DMS 273 treated with DMSO at 0.1 percent for 48 hours (cell line): Measurements from ENCODE around the gene AGER.

Experiments
- DNase-seq: peaks from one replicate; lab custom pipeline; 2025; lab: John Stamatoyannopoulos, UW

The AGER gene

DNA sequence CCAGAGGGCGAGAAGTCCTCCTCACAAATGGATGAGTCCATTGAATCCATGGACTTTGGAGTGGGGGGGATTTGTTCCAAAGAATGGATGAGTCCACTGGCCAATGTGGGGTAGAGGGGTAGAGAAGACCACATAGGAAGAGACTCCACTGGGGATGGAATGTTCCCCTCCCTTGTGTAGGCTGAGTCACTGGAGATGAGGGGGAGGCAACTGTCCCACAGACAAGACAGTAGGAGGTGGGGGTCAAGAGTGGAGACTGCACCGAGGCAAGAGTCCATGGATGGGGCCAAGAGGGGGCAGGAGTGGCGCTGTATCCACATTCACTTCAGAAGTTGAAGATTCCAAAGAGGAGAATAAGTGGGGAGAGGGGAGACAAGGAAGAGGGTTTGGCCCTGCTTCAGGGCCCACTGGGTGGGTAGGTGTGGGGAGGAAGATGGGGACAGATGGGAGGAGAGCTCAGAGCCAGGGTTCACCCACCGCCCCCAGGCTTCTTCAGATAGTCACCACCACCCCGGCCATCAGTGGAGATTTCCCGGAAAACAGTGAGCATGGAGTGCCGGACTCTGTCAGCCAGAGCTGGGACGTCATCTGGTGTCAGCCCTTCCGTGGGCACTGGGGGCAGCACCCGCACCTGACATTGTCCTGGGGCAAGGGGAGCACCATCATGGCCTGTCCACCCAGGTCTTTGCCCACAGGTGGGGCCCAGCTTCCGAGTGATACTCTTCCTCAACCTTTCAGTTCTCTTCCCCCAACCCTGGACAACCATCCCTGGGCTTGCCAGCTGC is 15.1 kb downstream of the AGER start:
- DNase-seq, result no peak

DNA sequence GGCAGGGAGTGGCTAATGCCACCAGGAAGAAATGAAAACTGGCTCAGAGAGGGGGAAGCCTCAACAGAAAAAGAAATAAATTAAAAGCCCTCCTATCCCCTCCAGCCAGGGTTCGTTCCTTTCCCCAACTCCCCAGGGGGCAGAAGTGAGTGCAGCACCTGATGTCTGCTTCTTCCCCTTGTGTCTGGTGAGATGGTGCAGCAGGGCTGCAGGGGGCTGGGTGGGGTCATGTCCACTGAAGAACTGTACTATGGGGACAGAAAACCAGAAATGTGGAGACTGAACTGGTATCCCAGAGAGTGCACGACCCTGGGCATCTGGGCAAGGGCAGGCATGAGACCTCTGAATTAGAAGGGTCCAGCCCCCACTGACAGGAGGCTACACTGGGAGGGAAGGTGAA is 15.7 kb downstream of the AGER start:
- no peak for DNase-seq

DNA sequence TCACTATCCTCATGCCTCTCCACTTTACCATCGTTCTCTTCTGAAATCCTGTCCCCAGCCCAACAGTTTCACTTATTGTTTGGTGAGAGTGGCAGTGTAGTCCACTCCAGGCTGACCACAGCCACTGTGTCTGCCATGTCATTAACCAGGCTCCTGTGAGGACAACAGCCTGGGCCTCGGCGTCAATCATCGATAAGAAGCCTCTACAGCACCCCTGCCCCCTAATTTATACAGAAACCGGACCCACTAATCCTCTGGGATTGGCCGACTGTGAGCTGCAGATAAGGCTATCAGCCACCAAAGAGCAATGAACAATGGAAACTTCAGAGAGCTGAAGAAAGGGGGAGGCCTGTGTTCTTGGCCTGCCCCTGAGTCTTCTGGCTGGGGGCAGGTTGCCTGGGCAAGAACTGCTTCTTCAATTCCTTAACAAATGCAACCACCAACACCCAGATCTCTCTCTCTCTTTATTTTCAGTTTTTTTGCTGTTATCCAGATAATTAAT is 16.2 kb downstream of the AGER start:
- DNase-seq, result no peak

DNA sequence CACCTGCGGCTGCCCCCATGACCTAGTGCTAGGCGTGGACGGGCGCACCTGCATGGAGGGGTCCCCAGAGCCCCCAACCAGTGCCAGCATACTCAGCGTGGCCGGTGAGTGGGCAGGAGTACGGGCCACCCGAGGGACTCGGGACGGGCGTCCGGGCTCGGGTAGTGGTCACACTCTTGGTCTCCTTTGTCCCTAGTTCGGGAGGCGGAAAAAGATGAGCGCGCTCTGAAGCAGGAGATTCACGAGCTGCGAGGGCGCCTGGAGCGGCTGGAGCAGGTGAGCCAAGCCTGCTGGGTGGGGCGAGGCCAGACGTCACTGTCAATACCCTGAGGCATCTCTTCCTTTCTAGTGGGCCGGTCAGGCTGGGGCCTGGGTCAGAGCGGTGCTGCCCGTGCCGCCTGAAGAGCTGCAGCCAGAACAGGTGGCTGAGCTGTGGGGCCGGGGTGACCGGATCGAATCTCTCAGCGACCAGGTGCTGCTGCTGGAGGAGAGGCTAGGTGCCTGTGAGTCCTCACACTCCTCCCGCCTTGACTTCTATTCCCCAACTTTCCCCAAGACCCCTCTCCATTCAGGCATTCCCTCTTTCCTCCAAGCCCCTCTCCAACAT is 16.8 kb downstream of the AGER start:
- no peak for DNase-seq

DNA sequence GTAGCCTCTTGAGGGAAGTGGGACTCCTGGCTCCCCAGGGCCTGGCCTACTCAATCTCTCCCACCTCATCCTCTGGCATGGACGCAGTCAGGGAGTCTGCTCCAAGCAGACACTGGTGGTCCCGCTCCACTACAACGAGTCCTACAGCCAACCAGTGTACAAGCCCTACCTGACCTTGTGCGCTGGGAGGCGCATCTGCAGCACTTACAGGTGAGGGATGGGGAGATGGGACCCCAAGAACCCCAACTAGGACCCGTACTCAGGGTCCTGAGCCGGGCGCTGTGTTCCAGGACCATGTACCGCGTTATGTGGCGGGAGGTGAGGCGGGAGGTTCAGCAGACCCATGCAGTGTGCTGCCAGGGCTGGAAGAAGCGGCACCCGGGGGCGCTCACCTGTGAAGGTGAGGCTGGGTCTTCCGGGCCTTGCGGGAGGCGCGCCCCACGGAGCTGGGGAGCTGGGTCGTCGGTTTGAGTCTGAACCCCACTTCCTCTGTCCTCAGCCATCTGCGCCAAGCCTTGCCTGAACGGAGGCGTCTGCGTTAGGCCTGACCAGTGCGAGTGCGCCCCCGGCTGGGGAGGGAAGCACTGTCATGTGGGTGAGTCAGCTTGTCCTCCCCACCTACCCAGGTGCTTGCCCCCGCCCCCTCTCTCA is 17.5 kb downstream of the AGER start:
- no peak for DNase-seq

DNA sequence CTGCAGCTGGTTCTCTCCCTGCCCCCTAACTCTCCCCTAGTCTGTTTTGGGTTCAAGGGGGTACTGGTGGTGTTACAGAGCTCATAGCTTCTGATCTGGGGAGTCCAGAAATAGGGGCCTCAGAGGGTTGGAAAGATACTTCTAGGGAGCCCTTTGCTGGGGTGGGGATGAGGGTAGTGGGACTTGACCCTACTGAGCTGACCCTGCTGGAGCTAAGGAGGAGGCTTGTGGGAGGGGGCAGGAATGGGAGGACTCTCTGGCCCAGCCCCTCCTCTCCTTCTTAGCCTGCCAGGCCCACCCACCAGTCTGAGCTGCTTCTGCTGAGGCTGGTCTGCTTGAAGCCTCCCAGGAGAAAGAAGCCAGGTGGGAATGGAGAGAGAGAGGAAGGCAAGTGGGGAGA is 19.8 kb downstream of the AGER start, which contains the start of gene EGFL8:
Gene EGFL8, plus strand, starts transcription at position 301 of the 400 bp plus-strand sequence. CDS start 1,571 bp downstream, outside the sequence.
- DNase-seq, result no peak

DNA sequence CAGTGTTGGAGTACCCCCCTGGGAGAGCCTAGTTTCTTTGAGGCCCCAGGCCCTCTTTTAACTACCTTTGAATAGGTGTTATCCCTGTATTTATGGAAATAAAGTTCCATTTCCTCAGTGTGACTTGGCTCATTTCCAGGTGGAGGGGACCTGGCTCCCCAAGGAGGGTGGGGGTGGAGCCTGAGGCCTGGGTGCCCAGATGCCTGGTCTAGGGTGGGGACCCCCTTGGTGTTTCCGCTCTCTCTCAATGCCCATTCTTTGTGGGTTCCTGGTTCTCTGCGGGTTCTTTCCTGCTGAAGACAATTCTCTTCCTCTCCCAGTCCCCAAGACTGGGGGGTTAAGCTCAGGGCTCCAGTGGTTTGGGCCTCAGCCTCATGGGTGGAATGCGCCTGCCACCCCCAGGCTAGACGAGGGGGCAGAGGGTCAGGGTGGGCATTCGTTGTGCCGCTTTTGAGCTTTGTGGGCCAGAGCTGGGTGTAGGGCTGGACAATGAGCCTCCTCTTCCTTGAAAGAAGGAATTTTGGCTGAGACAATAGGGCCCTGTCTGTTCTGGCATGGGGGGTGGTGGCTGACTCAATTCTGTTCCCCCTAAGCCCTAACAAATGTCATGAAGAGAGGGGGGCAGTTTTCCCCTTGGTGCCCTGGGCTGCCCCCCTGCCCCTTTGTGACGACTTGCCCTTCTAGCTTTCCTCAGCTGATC is 20.3 kb downstream of the AGER start:
- DNase-seq, result no peak

DNA sequence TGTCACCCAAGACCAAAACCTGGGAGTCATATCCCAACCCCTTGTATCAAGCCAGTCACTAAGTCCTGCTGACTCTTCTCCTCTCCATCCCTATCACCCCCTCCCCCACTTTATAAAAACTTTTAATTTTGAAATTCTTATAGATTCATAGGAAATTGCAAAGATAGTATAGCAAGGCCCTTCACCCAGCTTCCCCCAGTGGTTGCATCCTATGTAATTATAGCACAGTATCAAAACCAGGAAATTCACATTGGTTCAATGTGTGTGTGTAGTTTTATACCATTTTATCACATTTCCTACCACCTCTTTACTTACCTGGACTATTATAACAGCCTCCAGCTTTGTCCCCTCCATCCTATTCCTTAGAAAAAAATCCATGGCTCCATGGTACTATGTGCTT is 26.0 kb downstream of the AGER start:
- DNase-seq, result no peak

DNA sequence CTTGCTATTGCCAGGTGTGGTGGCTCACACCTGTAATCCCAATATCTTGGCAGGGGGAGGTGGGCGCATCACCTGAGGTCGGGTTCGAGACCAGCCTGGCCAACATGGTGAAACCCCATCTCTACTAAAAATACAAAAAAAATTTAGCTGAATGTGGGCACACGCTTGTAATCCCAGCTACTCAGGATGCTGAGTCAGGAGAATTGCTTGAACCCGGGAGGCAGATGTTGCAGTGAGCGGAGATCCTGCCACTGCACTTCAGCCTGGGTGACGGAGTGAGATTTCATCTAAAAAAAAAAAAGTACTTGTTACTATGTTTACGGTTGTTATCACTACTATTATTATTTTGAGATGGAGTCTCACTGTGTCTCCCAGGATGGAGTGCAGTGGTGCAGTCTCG is 27.2 kb downstream of the AGER start:
- no peak for DNase-seq

DNA sequence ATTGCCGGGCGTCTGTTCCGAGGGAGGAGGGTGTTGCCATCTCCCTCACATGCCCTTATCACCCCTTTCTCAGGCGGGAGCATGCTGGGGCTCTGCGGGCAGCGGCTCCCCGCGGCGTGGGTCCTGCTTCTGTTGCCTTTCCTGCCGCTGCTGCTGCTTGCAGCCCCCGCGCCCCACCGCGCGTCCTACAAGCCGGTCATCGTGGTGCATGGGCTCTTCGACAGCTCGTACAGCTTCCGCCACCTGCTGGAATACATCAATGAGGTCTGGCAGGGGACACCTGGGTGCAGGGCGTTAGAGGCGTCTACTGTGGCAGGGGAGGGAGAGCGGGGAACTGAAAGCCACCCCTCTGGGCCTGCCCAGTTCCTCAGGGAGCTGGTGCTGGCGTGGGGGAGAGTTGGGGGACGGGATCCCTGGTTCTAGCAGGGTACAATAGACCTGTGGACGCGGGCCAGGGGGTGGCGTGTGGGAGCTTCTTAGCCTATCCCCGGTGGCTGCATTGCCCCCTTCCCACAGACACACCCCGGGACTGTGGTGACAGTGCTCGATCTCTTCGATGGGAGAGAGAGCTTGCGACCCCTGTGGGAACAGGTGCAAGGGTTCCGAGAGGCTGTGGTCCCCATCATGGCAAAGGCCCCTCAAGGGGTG is 29.4 kb downstream of the AGER start:
- DNase-seq, result peak; percentile 21

DNA sequence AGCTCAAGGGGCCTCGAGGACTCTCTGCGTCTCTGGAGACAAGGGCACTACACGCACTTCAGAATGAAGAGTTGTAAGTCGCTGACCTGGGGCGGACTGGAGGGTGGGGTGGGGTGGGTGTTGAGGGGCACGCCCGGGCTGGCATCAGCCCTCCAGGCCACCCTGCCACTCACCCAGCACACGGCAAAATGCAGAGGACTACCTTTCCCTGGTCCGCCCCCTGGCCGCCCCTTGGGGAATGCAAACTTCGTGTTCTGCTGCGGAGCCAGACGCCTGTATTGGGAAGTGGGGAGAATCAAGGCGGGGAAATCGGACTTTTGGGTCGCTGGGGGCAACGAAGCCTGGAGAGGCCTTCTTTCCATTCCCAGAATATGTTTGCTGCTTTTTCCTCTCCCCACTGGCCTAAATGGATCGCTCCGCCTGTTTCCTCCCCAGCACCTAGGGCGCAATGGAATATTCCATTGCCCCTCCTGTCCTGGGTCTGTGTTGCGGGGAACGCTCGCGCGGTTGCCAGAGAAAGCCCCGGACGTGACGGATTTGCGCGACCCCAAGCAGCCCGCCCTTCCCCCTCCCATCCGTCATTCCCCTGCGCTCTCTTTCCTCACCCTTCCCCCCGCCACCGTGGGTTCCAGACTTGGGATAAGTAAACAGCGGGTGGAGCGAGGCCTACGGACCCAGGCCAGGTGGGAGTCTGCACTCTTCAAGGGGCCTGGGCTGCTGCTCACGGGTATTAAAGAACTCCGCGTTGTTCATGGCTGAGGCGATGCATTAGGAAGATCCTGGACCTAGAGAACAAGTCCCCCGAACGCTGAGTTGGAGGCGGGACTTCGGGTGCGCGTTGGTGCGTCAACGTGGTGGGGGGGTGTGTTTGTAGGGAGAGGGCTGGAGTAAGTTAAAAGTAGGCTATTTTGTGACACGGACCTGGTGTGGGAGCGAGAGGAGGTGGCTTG is 30.2 kb downstream of the AGER start, which contains the start of gene PPT2:
Gene PPT2, plus strand, starts transcription at position 578 of the 950 bp plus-strand sequence. CDS start 454 bp downstream, outside the sequence.
- DNase-seq, result peak; percentile 85

DNA sequence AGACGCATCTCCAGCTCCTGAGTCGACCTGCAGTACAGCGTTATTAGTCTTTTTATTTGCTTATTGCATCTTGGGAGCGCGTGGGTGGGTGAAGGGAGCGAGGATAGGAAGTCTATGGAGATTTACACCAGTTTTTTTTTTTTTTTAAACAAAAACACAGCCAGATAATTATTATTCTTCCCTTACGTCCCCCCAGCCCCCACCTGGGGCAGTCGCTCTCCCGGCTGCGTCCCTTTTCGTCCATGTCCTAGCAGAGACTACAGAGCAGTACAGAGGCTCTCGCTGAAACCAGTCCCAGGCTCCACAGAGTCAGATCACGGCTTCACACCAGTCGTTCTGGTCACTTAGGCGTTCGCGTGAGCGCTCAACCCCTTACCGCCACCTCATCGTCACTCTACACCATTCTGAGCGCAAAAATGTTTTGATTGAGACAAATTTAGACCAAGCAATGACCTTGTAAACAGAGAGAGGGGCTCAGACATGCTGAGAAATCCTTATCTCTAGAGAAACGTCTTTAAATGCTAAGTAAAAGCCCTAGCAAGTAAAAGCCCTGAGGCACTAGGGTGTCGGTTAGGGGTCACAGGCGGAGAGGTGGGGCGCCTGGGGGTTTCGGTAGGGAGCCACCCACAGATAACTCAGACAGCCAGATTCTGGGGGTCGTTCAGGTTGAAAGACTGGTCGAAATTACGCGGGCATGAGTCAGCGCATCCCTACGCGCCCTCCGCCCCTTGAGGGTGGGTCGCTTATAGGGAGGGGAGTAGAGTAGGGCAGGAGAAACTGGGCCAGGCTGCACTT is 31.1 kb downstream of the AGER start:
- no peak for DNase-seq

DNA sequence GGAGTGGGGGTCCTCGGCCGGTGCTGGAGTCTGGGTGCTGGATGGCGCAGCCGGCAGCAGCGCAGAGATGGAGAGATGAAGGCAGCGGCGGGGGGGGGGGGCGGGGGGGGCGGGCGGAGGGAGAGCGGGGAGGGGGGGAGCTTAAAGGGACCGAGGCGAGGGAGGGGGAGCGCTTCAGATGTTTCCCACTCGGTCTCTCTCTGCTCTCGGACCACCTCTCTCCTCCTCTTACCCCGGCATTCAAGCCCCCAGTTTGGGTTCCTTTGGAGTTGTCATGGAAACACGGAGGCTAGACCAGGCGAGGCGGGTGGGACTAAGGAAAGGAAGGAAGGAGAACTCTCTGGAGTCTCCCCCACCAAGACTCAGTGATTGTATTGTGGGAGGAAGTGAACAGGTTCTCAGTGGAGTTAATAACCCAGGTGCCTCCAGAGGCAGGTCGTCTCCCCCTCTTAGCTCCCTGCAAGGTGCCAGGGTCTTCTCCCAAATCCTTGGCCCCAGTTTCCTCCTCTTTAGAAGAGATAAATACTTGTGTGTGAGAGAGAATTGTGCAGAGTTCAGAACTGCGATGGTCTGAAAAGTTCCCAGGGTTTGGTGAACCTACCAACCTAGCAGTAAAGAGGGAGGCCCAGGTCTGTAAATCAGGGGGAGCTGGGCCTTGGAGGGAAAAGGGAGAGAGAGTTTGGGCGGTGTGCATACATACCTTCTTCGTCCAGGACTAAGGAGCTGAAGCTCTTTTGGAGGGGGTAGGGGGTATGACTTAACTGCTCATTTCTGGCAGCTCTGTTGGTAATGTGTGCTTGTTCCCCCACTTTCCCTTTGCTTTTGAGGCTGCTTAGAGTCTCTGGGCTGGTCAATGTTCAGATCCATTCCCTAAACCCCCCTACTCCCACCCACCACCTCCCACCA is 31.9 kb downstream of the AGER start, which contains the start of gene PRRT1:
Gene PRRT1, minus strand, starts transcription at position 77 of the 906 bp plus-strand sequence. CDS start 112 bp downstream, outside the sequence.
- no peak for DNase-seq

DNA sequence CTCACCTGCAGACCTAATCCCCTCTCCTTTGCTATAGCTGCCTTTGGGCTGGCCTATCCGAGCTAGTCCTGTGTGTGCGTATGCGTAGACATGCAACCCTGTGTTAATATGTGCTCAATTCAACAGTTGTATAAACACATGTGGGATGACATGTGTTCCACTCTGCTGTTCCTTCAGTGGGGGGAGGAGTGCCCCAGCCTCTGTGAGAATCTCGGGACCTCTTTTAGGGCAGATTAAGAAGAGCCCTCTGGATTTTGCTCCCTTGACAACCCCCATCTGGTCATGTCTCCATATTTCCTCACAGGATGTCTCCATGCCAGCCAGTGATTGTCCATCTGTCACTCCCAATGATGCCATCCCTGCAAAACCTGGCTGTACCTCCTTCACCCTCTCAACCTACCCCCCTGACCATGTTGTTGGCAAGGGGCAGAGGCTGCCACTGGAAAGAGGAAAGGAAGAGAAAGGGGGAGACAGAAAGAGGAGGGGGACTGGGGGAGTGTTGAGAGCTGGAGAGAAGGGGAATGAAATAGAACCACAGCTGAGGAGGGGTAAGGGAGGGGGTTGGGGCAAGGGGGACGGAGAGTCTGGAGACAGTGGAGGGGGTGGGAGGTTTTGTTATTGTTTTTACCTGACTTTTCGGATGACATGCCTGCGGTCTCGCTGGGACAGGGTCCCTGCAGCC is 32.7 kb downstream of the AGER start:
- DNase-seq, result peak; percentile 89

DNA sequence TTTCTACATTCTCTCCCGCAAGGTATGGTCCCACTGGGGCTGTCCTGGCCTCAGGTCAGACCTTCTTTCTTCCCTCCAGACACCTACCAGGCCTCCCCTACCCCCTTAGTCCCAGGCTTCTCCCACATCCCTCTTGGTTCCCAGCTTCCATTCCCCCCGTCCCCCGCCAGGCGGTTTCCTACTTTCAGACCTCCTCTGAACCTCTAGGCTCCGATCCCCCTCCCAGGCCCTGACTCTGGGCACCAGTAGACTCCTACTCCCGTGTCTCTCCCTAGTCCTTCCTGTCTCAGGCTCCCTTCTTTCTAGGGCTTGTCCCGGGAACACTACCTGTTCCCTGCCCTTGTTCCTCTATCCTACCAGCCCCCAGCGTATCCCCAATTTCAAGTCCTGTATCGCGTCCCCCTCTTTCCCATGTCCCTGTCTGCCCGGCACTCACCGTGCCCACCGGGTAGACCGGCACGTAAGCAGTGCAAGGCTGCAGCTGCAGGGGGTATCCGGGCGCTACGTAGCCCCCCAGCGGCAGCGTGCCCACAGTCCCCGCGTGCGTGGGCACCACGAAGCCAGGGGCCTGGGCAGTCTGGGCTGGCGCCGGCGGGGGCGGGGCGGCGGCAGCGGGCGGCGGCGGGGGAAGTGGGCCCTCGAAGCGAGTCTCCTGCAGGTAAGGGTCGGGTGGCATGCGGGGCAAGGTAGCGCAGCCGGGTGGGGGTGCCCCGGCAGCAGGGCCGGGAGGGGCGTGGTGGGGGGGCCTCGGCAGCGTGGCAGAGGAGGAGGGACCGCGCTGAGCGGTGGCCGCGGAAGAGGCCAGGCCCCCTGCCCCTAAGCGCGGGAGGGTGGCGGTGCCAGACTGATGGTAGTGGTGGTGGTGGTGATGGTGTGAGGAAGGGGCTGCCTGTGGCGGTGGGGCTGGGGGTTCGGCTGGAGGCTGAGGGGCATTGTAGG is 33.9 kb downstream of the AGER start:
- no peak for DNase-seq

DNA sequence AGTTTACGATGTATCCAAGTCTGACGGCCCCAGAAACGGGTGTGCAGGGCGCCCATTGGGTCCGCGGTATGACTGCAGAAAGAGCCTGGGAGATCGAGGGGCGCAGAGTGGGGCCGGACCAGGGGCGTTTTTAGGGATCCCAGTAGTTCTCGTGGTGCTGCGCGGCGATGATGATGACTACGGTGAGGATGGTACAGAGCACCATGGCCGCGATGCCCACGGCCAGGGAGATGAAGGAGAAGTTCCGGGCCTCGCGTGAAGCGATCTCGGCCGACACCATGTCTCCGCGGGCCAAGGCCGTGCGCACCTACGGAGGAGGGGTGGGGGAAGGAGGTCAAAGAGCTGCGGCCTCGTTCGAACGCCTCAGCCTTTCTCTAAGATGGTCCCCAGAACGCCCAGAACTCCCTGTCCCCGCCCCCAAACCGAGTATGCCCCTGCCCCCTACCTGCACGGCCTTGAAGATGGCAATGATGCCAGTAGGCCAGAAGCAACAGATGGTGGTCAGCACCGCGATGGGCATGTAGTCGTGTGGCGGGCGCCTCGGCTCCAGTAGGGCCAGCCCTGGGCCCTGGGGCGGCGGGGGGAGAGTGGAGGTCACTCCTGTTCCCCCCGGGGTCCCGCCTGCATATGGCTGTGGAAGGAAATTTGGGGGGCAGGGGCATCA is 34.8 kb downstream of the AGER start:
- no peak for DNase-seq
